ENCODE data around the gene ETFA.

ETFA gene

DNA sequence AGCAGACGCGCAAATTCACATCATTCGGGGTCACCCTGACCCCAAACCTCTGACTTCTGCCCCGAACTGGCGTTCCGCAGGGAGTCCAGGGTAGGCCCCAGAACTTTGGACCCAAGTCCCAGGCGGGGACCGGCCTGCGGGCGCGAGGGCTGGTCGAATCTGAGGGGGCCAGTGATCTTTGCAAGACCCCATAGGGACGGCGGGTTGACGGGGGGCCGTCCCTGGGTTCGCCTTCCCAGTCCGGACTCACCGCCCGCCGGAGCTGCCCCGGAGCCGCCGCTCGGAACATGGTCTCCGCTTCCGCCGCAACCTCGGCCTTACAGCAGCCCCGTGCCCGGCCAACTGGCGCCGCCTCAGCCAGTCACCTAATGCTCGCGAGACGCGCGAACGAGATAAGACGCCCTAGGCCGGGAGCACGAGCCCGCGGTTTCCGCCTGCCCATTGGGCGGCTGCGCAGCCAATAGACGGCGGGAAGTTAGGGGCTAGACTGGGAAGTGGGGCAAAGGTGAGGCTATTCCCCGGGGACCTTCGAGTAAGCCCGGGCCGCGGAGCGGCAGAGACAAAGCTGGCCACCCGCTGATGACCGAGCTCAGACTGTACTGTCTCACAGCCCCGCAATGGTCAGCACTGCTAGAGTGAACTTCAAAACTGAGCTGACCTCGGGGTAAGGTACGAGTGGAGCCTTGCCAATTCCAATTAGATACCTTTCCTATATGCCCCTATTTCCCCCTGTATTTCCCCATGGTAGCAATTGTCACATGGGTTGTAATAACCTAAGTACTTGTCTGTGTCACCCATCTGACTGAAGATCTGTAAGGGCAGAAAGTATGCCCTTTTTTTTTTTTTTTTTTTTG is at the start of gene ETFA:
ETFA (minus strand) TSS at position 370 of the 854 bp plus-strand sequence; CDS start at position 289, 81 bp downstream.
- peak; percentile 99 for DNase-seq

DNA sequence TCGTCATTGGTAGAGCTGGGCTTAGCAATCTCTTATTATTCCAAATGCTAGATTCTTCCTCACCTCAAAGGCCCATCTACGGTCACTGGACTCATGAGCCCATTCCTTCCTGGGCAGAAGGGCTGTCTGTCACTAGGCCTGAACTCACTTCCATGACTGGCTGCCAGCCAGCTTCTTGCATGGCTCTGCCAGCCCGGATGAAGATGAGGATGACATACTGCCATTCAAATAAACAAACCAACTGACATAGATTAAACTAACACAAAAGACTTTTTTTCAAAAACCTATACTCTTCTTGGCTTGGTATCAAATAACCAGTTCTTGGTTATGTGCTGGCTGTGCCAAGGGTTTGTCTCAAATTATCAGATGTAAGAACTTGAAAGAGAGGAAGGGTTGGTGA is 49.1 kb upstream of the ETFA start:
- no peak for DNase-seq

DNA sequence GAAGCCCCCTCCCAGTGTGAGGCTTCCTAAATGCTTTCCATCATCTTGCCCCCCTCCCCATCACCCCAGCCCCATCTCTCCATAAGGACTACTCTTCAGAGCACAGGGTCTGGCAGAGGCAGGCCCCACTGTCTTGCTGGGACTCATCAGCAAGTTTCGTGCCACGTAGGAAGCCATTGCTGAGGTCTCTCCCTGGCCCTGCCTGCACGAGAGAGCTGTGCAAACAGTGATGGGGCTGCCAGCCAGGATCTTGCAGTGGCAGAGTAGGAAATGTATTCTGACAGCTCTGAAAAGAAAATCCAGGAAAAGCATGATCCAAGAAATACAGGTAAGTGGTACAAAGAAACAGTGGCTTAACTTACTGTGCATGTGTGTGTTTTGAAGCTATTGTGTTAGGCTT is 47.9 kb upstream of the ETFA start:
- DNase-seq, result no peak

DNA sequence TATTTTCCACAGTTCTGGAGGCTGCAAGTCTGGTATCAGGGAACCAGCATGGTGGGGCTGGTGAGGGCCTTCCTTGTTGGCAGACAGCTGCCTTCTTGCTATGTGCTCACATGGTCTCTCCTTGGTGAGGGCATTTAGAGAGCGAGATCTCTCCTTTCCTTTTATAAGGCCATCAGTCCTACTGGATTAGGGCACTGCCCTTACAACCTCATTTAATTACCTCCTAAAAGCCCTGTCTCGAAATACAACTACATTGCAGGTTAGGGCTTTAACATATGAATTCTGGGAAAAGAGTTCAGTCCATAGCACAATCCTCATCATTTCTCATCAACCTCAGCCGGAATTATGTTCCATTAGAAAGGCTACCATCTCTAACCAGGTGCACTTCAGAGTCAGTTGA is 47.2 kb upstream of the ETFA start:
- DNase-seq, result no peak

DNA sequence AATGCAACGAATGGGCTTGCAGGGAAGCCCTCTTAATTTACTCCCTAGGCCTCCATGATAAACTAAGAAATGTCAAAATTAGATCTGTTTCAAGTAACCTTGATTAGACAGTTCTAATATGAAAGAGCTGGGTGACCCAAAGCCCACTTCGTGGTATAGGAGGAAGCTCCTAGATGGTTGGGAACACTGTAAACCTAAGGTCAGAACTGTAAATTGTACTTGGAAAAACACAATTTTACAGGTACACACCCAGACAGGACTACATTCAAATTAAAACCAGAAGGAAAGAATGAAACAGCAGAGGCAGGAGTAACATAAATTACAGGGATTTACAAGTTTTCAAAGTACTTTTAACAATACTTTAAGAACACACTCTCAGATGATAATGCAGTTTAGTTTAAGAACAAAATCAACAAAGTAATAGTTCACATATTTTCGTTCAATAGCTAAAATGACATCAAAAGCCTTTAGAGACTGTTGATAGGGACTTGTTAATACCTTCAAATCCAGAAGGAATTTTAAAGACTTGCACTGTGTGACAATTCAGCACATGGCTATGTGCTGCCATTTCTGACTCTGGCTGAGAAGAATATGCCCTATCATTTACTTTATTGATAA is 43.7 kb upstream of the ETFA start:
- no peak for DNase-seq

DNA sequence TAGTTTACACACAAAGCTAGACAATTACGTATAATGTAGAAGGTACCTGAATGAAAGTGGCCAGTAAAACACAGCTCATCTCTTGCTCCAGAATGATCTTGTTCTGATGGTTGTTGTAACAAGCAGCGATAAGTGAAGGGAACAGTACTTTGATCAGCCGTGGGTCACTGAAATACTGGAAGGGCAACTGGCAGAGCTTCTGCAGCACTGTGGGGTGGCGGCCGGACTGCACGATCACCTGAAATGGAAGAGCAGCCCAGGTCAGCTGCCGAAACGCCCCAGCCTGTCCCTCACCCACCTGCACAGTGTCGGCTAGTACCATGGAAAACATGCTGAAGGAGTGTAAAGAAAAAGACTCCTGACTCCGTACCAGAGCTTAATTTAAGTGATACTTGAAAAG is 42.6 kb upstream of the ETFA start:
- no peak for DNase-seq

DNA sequence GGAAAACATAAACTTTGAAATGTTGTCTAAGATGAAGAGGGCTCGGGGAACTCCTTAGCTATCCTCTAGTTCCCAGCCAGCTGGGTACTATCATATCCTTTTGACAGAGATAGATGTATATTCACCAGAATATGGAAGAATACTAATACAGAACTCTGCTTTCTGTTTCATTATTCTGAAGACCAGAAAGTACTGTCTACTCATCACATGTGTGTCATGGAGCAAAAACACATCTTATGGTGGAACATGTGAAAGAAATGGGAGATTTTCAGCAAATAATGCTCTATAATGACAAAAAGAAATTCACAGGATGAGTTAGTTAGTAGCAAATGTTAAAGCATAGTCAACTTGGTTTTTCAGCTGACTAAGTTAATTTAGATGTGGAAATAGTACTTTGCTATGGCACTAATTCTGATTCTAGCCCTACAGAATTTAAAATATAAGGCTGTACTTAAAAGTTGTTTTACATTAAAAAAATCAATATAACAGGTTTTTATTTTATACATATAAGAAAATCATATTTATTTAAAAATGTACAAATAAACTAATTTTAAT is 41.8 kb upstream of the ETFA start:
- no peak for DNase-seq

DNA sequence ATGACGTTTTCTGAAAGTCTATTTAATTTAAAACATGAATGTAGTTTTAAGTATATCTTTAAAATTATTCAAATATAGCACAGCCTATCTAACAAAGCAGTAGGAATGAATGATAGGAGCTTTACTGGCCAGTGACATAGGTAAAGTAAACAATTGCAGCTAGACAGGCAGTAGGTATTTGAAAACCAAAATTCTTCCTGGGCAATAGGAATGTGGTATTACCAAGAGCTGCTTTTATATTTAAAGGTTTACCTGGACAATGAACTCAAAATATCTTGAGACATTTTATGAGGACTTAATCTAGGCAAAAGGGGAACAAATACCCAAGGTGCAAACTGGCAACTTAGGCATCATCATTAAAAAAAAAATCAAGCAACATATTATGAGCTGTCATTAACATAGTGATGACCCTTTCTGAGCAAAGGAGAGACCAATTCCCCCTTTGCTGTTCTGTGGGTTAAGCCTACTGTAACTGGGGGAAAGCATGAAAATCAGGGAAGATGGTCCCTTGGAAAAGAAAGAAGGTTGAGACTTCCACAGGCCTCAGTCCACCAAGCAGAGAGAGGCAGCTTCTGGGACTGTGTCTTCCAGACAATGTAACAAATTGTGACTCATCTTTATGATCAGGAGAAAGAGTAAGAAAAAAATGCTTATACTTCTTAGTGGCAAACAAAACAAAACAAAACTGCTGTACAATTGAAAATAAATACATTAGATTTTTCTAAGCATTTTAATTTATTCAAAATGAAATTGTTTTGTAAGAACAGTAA is 38.2 kb upstream of the ETFA start:
- DNase-seq, result no peak

DNA sequence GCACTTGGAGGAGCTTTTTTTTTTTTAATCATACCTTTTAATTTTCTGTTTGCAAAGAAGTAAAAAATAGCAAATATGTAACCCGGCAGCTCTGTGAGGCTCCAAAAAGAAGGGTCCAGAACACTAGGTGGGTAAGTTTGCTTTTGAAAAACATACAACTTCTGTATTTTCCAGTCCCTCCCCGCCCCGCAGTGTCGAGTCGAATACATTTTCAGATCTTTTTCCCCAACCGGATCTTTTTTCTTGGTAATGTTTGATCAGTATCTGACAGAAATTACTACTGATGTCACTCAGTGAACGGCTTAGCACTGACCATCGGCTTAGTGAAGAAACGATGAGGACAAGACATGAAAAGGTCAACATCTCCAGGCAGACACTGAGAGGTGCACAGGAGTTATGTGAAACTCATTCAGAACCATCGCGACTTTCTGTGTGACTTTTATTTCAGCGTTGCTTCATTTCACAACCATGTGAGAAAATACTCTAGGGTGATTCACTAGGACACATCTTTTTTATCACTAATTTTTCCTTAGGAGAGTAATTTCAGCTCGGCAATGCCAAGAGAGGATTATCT is 36.3 kb upstream of the ETFA start:
- DNase-seq, result no peak

DNA sequence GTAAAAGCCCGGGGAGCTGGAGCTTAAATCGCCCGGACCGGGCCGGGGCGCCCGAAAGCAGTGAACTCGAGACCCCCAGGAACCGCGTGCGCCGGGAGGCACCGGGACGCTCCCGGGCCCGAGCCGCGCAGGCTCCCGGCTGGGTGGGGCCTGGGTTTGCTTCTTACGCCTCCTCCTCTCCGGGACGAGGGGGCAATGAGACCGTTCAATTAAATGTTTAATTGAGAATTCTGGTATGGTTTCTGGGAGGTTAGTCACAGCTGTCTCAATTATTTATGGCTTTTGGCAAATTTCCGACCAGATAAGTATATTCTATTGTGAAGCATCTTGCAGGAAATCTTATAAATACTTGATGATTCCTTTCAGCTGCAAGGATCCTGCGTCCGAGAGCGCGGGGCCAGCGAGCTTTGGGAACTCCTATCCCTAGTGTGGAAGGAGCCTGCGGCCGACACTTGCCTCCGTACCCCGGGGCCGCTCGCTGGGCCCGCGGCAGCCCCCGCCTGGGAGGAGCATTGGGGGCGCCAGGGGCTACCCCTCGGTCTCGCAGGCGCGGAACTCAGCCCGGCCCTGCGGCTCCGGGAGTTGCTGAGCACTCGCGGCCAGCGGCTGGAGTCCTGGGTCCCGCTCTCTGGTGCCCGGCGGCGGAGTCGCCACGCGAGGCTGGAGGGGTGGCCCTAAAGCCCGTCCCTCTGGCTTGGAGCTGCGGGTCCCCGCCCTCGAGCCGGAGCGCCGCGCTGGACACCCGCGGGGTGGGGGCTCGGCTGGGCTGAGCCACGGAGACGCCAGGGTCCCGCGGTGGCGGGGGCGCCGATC is 35.6 kb upstream of the ETFA start:
- no peak for DNase-seq

DNA sequence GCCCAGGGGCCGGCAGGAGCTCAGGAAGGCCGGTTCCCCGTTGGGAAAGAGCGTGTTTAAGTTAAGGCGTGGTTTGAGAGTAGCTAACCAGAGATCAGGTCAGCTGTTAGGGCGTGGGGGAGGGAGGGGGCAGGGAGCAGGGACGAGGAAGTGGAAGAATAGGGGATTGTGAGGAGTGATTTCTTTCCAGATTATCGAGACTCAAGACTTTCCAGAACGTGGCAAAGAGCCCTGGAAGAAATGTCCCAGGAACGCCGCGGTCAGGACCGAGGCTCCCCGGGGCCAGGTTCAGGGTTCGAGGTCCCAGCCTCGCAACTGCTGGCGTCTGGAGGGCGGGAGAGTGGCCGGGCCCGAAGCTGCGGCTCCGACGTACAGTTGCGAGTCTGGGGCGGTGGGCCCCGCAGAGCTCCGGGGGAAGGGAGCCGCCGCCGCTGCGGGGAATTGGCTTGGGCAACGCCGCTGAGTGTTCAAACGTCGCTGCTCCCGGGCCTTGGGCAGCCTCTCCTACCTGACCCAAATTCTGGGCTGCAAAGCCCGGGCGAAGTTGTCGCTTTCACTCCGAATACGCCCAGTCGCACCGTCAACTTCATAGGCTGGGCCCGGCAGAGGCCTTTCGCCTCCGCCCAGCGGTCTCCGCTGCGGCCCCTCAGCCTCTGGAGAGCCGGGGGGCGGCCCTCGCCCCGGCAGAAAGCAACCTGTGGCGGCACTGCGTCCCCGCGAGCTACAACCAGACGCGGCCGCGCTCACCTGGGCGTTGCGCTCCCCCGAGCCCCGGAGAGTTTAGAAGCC is 34.8 kb upstream of the ETFA start:
- no peak for DNase-seq

DNA sequence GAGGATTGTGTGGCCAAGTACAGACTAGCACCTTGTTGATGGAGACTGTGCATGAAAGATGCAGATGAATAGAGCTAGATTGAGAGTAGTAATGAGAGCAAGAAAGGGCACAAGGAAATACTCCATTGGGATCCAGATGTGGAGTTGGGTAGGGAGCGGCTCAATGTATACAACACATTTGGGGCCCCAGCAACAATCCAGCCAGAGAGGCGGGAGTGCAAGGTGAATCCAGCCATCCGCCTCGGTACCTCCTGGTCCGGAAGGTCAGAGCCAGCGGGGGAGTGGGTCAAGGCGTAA is 34.3 kb upstream of the ETFA start:
- DNase-seq, result no peak

DNA sequence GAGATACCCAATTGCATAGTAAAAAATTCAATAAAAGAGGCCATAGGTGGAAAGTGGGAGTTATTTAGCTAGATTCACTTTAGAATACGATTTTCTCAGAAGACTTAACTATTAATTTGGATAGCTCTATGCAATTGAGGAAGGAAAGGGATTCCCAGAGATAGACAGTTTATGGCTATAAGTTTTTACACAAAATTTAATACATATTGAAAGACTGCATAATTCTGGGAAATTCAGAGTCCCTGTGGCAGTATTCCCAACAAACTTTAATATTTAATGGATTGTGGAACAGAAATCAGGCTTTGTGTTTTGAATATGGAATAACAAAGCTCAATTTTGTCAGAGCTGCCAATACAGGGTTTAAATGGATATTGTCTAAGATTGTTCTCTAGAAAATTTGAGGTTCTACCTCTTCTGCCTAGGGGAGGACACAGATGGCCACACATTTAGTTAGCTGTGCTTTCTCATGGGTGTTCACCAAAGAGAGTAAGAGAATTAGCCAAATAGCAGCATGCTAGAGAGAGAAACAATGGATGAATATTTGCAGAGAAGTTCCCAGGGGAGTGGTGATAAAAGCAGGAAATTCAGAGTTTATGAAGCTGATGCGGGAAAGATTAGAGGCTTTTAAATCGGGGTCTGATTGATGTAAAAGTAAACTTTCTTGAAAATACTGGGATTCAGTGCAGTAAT is 33.8 kb upstream of the ETFA start:
- no peak for DNase-seq

DNA sequence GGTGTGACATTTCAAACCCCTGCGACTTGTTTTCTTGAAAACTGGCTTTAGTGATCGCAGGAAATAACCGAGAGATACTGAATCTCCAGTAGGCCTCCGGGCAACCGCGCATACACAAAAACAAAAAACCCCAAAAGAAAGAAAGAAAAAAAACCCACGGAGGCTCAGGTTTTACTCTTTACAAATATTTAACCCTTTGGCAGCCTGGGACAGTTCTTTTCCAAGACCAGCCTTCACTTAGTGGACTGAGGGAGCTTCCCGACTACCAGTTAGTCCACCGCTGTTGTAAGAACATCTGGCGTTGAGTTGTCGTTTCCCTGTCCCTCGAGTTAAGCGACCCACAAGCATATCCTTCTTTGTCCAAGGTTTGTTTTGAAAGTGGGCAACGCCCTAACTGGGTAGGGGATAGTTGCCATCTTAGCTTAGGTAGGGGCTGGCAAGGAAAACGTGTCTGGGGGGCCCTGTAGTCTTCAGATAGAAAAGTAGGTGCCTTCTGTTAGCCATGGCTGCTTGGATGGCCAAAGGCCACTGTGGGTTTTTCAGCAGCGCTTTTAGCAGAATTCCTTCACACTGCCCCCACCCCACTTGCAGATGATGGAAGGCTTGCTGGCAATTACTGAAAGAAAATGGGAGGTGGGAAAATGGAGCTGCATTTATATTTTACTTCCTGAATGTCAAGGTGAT is 32.2 kb upstream of the ETFA start:
- no peak for DNase-seq

DNA sequence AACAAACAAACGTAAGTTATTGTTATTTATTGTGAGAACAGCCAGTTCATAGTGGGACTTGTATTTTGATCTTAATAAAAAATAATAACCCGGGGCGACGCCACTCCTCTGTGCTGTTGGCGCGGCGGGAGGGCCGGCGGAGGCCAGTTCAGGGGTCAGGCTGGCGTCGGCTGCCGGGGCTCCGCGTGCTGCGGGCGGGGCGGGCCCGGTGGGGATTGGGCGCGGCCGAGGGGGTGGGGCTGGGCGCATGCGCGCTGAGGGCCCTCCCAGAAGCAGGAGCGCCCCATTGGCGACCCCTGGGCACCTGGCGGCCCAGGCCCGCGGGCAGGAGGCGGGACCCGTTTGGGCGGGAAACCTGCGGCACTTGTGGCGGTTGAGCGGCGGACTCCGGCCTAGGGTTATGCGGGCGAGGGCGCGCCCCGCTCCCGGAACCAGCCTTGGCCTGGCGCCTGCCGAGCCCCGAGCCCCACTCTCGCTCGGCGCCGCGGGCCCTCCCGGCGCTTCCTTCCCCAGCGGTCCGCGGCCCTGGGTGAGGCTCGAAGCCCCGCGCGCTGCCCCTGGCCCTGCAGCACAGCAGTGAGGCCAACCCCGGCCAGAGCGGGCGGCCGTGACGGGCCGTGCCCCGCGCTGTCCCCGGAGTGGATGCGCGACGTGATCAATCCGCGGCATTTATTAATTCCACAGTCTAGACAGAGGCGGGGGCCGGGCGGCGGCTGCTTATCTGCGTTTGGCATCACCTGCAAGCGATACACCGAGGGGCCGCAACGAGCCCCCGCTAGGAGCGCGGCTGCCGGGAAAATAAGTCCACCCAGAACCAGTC is 31.3 kb upstream of the ETFA start:
- no peak for DNase-seq

DNA sequence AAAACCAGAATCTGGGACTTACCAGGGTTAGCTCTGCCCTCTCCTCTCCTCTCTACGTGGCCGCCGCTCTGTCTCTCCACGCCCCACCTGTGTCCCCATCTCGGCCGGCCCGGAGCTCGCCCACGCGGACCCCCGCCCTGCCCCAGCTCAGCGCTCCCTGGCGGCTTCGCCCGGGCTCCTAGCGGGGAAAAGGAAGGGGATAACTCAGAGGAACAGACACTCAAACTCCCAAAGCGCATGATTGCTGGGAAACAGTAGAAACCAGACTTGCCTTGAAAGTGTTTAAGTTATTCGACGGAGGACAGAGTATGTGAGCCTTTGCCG is 30.8 kb upstream of the ETFA start:
- DNase-seq, result no peak

DNA sequence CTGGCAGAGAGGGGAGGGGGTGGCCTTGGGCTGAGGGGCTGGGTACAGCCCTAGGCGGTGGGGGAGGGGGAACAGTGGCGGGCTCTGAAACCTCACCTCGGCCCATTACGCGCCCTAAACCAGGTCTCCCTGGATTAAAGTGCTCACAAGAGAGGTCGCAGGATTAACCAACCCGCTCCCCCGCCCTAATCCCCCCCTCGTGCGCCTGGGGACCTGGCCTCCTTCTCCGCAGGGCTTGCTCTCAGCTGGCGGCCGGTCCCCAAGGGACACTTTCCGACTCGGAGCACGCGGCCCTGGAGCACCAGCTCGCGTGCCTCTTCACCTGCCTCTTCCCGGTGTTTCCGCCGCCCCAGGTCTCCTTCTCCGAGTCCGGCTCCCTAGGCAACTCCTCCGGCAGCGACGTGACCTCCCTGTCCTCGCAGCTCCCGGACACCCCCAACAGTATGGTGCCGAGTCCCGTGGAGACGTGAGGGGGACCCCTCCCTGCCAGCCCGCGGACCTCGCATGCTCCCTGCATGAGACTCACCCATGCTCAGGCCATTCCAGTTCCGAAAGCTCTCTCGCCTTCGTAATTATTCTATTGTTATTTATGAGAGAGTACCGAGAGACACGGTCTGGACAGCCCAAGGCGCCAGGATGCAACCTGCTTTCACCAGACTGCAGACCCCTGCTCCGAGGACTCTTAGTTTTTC is 30.2 kb upstream of the ETFA start:
- no peak for DNase-seq

DNA sequence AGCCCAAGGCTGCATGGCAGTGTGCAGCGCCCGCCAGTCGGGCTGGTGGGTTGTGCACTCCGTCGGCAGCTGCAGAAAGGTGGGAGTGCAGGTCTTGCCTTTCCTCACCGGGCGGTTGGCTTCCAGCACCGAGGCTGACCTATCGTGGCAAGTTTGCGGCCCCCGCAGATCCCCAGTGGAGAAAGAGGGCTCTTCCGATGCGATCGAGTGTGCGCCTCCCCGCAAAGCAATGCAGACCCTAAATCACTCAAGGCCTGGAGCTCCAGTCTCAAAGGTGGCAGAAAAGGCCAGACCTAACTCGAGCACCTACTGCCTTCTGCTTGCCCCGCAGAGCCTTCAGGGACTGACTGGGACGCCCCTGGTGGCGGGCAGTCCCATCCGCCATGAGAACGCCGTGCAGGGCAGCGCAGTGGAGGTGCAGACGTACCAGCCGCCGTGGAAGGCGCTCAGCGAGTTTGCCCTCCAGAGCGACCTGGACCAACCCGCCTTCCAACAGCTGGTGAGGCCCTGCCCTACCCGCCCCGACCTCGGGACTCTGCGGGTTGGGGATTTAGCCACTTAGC is 29.6 kb upstream of the ETFA start:
- DNase-seq, result no peak

Measured in RPMI8226 (cell line).